Astrocyte of the spinal cord (primary cell): ENCODE results near the gene LLGL2.

Experiments
- DNase-seq: peaks from one replicate; pipeline ENCODE4 v3.0.0; 2011; ENCODE audit warnings: low read depth, low spot score
- H3K4me3 ChIP-seq: 2 replicates; pipeline ENCODE4 v1.5.1; 2011; ENCODE audit warnings: low read depth, mild to moderate bottlenecking, low read length, moderate library complexity
- CTCF ChIP-seq: IDR thresholded peaks from 2 replicates; pipeline ENCODE4 v1.5.1; 2012; ENCODE audit warnings: low read depth, mild to moderate bottlenecking, low read length, inconsistent platforms
- in situ Hi-C: cut with HindIII; loops from 2 replicates; pipeline ENCODE4 v1.10.0; 2017; ENCODE audit warnings: low sequenced_read_pairs

Gene LLGL2

DNA sequence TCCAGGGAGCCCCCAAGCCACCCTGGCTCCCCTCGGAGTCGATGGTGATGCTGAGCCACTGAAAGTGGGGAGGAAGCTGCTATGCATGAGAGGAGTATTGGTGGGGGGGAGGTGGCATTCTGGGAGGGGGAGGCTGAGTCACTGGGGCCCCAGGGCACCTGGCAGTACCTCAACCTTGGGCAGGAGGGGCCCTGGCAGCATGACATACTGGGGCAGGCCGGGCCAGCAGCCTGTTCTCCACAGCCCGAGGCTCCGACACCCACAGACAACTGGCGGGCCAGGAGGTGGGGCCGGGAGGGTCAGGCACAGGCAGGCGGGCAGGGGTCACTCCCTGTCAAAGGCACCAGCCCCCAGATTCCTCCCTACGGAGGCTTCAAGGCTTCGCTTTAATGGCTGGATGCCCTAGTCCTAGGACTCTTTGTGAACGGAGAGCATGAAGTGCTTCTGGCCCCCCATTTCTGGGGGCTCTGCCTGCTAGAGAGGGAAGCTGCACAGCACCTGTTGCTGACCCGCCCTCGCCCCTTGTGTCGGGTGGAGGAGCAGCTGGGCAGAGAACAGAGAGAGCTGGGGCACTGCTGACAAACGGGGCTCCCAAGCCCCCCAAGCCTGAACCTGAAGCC lies 11.1 kb upstream of the LLGL2 start:
- peak overlapping the region; percentile 72 for H3K4me3 ChIP-seq
- no peak for TF ChIP-seq CTCF
- in situ Hi-C loops = no loop called here
- no peak for DNase-seq

- no peak for TF ChIP-seq CTCF
- no peak for DNase-seq
- H3K4me3 ChIP-seq = peak overlapping the region; percentile 72
- in situ Hi-C loops = no loop called here
These were observed 10.5 kb upstream of the LLGL2 start for GRCh38 chr17:75514919-75515495.

GRCh38 chr17:75515496-75516254 lies 9.8 kb upstream of the LLGL2 start, which contains the start of gene CASKIN2:
Gene CASKIN2, minus strand, starts transcription at chr17:75515537. Its CDS starts 1,733 bp downstream, at chr17:75513804.
- H3K4me3 ChIP-seq = peak within 1 kb of the TSS; percentile 72
- TF ChIP-seq CTCF = peak; percentile 94
- in situ Hi-C loops = no loop called here
- DNase-seq = peak; percentile 92

DNA sequence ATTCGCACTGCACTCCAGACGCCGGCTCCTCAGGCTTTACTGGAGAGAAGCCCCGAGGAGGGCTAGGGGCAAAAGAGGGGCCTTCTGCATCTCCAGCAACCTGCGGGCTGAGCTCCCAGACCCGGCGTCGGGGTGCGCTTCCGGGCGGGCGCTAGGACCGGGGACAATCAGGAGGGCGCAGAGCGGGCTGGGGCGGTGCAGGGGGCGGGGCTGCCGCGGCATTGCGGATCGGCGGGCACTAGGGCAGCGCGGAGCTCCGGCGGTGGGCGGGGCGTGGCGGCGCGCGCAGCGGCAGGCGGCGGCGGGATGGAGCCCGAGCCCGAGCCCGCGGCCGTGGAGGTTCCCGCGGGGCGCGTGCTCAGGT lies 9.3 kb upstream of the LLGL2 start, which contains the start of gene TSEN54:
TSEN54 (plus strand) TSS at position 274 of the 364 bp plus-strand sequence; CDS start at position 307, 33 bp downstream.
- in situ Hi-C loops = no loop called here
- DNase-seq = peak; percentile 90
- H3K4me3 ChIP-seq = peak within 1 kb of the TSS; percentile 72
- no peak for TF ChIP-seq CTCF

DNA sequence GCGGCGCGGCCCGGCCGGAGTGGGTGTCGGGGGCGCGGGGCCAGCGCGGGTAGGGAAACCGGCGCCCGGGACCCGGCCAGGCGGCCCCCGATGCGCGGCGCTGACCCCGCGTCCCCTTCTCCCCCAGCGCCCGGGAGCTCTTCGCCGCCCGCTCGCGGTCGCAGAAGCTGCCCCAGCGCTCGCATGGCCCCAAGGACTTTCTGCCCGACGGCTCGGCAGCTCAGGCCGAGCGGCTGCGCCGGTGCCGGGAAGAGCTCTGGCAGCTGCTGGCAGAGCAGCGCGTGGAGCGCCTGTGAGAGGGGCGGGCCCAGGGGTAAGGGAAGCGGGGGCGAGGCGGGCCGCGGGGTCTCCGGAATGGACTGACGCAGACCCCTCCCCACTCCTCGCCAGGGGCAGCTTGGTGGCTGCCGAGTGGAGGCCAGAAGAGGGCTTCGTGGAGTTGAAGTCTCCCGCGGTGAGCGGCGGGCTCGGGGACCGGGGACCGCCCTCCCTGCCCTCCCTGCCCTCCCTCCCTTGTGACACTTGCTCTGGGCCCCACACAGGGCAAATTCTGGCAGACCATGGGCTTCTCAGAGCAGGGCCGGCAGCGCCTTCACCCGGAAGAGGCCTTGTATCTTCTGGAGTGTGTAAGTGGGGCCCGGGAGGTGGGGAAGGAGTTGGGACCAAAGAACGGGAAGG lies 8.7 kb upstream of the LLGL2 start:
- in situ Hi-C loops = no loop called here
- peak overlapping the region; percentile 66 for H3K4me3 ChIP-seq
- no peak for TF ChIP-seq CTCF
- no peak for DNase-seq

GRCh38 chr17:75517297-75517865 lies 8.1 kb upstream of the LLGL2 start:
- TF ChIP-seq CTCF = no peak
- no peak for DNase-seq
- in situ Hi-C loops = no loop called here
- H3K4me3 ChIP-seq = peak overlapping the region; percentile 66
